Liver (tissue), 9 donors: ENCODE measurements around the gene UBE2F. TPM values are rescaled to one million over a fixed set of nuclear protein-coding genes. Genes with fewer than 3 reads are reported as not detected.

ENCODE experiments used
- DNase-seq: peaks from one replicate; pipeline ENCODE4 v3.0.0-alpha.2; 2017; ENCODE audit warnings: low spot score
- H3K27ac ChIP-seq, 2 donors: one replicate each; pipeline ENCODE4 v1.7.0; 2013; ENCODE audit warnings: inconsistent platforms in 2 of 2, low read length in 2 of 2, control low read depth in 1 of 2, low read depth in 1 of 2, mild to moderate bottlenecking in 1 of 2
- H3K27me3 ChIP-seq, 4 donors: one replicate each; pipeline versions ENCODE4 v1.6.1 to v1.7.0; 2013; ENCODE audit warnings: low read length in 3 of 4, inconsistent platforms in 1 of 4, mild to moderate bottlenecking in 1 of 4, moderate library complexity in 1 of 4; ENCODE audit not compliant: control insufficient read depth in 4 of 4, insufficient read depth in 4 of 4
- H3K36me3 ChIP-seq, 4 donors: one replicate each; pipeline versions ENCODE4 v1.6.1 to v1.7.0; 2013; ENCODE audit warnings: low read length in 3 of 4, mild to moderate bottlenecking in 3 of 4, low read depth in 1 of 4, moderate library complexity in 1 of 4; ENCODE audit not compliant: control insufficient read depth in 4 of 4, insufficient read depth in 3 of 4
- H3K4me1 ChIP-seq, 4 donors: one replicate each; pipeline versions ENCODE4 v1.6.1 to v1.7.0; 2013; ENCODE audit warnings: low read length in 3 of 4, mild to moderate bottlenecking in 3 of 4, moderate library complexity in 1 of 4; ENCODE audit not compliant: control insufficient read depth in 4 of 4, insufficient read depth in 4 of 4
- H3K4me3 ChIP-seq, 3 donors: one replicate each; pipeline versions ENCODE4 v1.6.1 to v1.7.0; 2013; ENCODE audit warnings: low read length in 3 of 3, control low read depth in 1 of 3, low read depth in 1 of 3, mild to moderate bottlenecking in 1 of 3
- H3K9ac ChIP-seq, 2 donors: one replicate each; pipeline ENCODE4 v1.7.0; 2013; ENCODE audit warnings: low read length in 2 of 2, mild to moderate bottlenecking in 2 of 2, moderate library complexity in 2 of 2, control low read depth in 1 of 2, low read depth in 1 of 2
- H3K9me3 ChIP-seq, 4 donors: one replicate each; pipeline versions ENCODE4 v1.6.1 to v1.7.0; 2013; ENCODE audit warnings: low read length in 3 of 4; ENCODE audit not compliant: control insufficient read depth in 4 of 4
- EGR1 ChIP-seq, 2 donors: IDR thresholded peaks; 2 replicates each; pipeline ENCODE4 v1.6.1; 2016 to 2018; ENCODE audit warnings: antibody characterized with exemption in 2 of 2, low read depth in 2 of 2
- FOXA1 ChIP-seq: IDR thresholded peaks from 2 replicates; pipeline ENCODE4 v1.6.1; 2016; ENCODE audit warnings: antibody characterized with exemption
- FOXA2 ChIP-seq: IDR thresholded peaks from 2 replicates; pipeline ENCODE4 v1.6.1; 2016; ENCODE audit warnings: antibody characterized with exemption
- GABPA ChIP-seq, 2 donors: IDR thresholded peaks in 1 of 2; conservative IDR thresholded peaks in 1 of 2; 2 replicates each; pipeline ENCODE4 v1.6.1; 2016; ENCODE audit warnings: antibody characterized with exemption in 2 of 2, mild to moderate bottlenecking in 1 of 2, moderate library complexity in 1 of 2
- HNF4A ChIP-seq, 2 donors: conservative IDR thresholded peaks; 2 replicates each; pipeline ENCODE4 v1.6.1; 2016; ENCODE audit warnings: antibody characterized with exemption in 2 of 2, mild to moderate bottlenecking in 2 of 2
- JUND ChIP-seq, 2 donors: IDR thresholded peaks; 2 replicates each; pipeline ENCODE4 v1.6.1; 2016; ENCODE audit warnings: antibody characterized with exemption in 2 of 2
- NR2F2 ChIP-seq: IDR thresholded peaks from 2 replicates; pipeline ENCODE4 v1.6.1; 2016; ENCODE audit warnings: antibody characterized with exemption
- RXRA ChIP-seq, 2 donors: IDR thresholded peaks; 2 replicates each; pipeline ENCODE4 v1.6.1; 2017 to 2018; ENCODE audit warnings: antibody characterized with exemption in 2 of 2, mild to moderate bottlenecking in 1 of 2
- SP1 ChIP-seq: IDR thresholded peaks from 2 replicates; pipeline ENCODE4 v1.6.1; 2018; ENCODE audit warnings: antibody characterized with exemption, mild to moderate bottlenecking
- WGBS: extraction: QIAGEN DNeasy Blood & Tissue Kit; methylation state at CpG from one replicate; pipeline ENCODE4 v1.1.7; 2013; 5-methylcytosine and 5-hydroxymethylcytosine counted together
- polyA plus RNA-seq, 2 donors: library from polyadenylated mRNA; stranded (reverse) in 1 of 2; unstranded in 1 of 2; fragments of 200-250 nt in 1 of 2; fragments of >200 nt in 1 of 2; fragmentation: Nextera tagmentation in 1 of 2; extraction: Ambion mirVana in 1 of 2; gene quantifications; one replicate each; pipeline versions ENCODE4 v1.2.1 to v1.2.3, GENCODE V29; 2013 to 2015
- total RNA-seq, 2 donors: library from RNA; depleted of rRNA; stranded (reverse); fragments of >200 nt; gene quantifications; one replicate each; pipeline ENCODE4 v1.2.3, GENCODE V29; 2014
- TF ChIP-seq, protein P1 (sequence below): IDR thresholded peaks from 2 replicates; pipeline ENCODE4 v1.6.1; 2016; ENCODE audit warnings: antibody characterized with exemption
- TF ChIP-seq, protein P2 (sequence below): fragments of 150-350 bp; IDR thresholded peaks from 2 replicates; pipeline ENCODE4 v1.5.1; 2017; ENCODE audit warnings: improper control_type of control experiment, low read depth, low read length; ENCODE audit not compliant: missing input control
- donor health status: healthy.
- donor health status: healthy.
- donor health status: healthy.
- donor health status: healthy.
- donor health status: healthy.

UBE2F gene
- total and polyA plus RNA-seq, 4 donors: 30.5 to 55.3 (median 32.1) TPM

DNA sequence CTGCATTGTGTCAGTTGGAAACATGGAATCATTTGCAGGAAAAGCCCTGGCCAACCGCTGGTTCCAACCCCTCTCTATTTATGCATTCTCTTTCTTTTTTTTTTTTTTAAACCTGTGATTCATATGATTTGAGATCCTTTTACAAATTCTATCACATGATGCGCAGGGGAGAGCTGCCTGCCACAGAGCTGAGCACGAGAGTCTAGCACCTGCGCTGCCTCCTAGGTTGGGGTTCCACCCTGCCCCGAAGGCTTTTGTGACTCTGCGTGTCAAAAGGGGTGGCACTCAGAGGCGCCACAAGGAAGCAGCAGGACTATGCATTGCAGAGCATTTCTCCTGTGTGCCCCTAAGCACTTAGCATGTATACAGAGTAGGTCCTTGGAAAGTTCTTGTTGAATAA, 116.0 kb downstream of the UBE2F start:
- H3K27me3 ChIP-seq: no peaks in the 10 kb centered on the region
- no peak overlapping the region for H3K4me3 ChIP-seq
- peaks cover 0 to 5% (median 0%) of the 10 kb centered on the region in 4 donors for H3K9me3 ChIP-seq
- H3K4me1 ChIP-seq: peaks cover 0 to 18% (median 8%) of the 10 kb centered on the region in 4 donors
- H3K9ac ChIP-seq: no peak overlapping the region
- TF ChIP-seq FOXA2 (no peak), SP1 (no peak), JUND (IDR thresholded peaks at IDR 0.05) (no peak), EGR1 (IDR thresholded peaks at IDR 0.05; ENCODE audit: low read depth in 2 of 2) (no peak), FOXA1 (no peak), NR2F2 (no peak), GABPA (IDR thresholded peaks at IDR 0.05 in 1 of 2, conservative IDR thresholded peaks at IDR 0.05 in 1 of 2) (no peak)
- TF ChIP-seq, protein P1, sequence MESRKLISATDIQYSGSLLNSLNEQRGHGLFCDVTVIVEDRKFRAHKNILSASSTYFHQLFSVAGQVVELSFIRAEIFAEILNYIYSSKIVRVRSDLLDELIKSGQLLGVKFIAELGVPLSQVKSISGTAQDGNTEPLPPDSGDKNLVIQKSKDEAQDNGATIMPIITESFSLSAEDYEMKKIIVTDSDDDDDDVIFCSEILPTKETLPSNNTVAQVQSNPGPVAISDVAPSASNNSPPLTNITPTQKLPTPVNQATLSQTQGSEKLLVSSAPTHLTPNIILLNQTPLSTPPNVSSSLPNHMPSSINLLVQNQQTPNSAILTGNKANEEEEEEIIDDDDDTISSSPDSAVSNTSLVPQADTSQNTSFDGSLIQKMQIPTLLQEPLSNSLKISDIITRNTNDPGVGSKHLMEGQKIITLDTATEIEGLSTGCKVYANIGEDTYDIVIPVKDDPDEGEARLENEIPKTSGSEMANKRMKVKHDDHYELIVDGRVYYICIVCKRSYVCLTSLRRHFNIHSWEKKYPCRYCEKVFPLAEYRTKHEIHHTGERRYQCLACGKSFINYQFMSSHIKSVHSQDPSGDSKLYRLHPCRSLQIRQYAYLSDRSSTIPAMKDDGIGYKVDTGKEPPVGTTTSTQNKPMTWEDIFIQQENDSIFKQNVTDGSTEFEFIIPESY: no peak
- TF ChIP-seq, protein P2, sequence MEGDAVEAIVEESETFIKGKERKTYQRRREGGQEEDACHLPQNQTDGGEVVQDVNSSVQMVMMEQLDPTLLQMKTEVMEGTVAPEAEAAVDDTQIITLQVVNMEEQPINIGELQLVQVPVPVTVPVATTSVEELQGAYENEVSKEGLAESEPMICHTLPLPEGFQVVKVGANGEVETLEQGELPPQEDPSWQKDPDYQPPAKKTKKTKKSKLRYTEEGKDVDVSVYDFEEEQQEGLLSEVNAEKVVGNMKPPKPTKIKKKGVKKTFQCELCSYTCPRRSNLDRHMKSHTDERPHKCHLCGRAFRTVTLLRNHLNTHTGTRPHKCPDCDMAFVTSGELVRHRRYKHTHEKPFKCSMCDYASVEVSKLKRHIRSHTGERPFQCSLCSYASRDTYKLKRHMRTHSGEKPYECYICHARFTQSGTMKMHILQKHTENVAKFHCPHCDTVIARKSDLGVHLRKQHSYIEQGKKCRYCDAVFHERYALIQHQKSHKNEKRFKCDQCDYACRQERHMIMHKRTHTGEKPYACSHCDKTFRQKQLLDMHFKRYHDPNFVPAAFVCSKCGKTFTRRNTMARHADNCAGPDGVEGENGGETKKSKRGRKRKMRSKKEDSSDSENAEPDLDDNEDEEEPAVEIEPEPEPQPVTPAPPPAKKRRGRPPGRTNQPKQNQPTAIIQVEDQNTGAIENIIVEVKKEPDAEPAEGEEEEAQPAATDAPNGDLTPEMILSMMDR: no peak
- DNase-seq: no peak
- no peak overlapping the region for H3K27ac ChIP-seq
- WGBS: 92% methylated on average over 7 of the region's 7 CpGs
- peaks cover 11 to 31% (median 25%) of the 10 kb centered on the region in 4 donors for H3K36me3 ChIP-seq

GRCh38 chr2:238083919-238084318, 117.1 kb downstream of the UBE2F start:
- H3K36me3 ChIP-seq: peaks cover 11 to 31% (median 25%) of the 10 kb centered on the region in 4 donors
- WGBS: 88% methylated on average over 5 of the region's 5 CpGs
- no peak overlapping the region for H3K4me3 ChIP-seq
- peaks cover 0 to 14% (median 5%) of the 10 kb centered on the region in 4 donors for H3K4me1 ChIP-seq
- no peak overlapping the region for H3K9ac ChIP-seq
- TF ChIP-seq RXRA (IDR thresholded peaks at IDR 0.05) (no peak), FOXA1 (no peak)
- TF ChIP-seq, protein P2: no peak
- no peak overlapping the region for H3K27ac ChIP-seq
- DNase-seq: no peak
- no peaks in the 10 kb centered on the region for H3K27me3 ChIP-seq
- peaks cover 0 to 5% (median 0%) of the 10 kb centered on the region in 4 donors for H3K9me3 ChIP-seq

- no peak for DNase-seq
- no peaks in the 10 kb centered on the region for H3K27me3 ChIP-seq
- TF ChIP-seq NR2F2 (no peak), HNF4A (conservative IDR thresholded peaks at IDR 0.05) (no peak), FOXA1 (no peak)
- no peak overlapping the region for H3K27ac ChIP-seq
- peaks cover 0 to 6% (median 0%) of the 10 kb centered on the region in 4 donors for H3K4me1 ChIP-seq
- 94% methylated on average over 7 of the region's 7 CpGs for WGBS
- H3K36me3 ChIP-seq: peaks cover 11 to 31% (median 25%) of the 10 kb centered on the region in 4 donors
- H3K9ac ChIP-seq: no peak overlapping the region
- peaks cover 0 to 5% (median 0%) of the 10 kb centered on the region in 4 donors for H3K9me3 ChIP-seq
- H3K4me3 ChIP-seq: no peak overlapping the region
Measured at GRCh38 chr2:238084761-238085160, 117.9 kb downstream of the UBE2F start.
